ENCODE data around the gene CAMKK2.

- TF ChIP-seq CTCF (IDR thresholded peaks at IDR 0.05) (no peak), POLR2A (IDR thresholded peaks at IDR 0.05) (no peak)
Measured at GRCh38 chr12:121189131-121189530, 107.4 kb downstream of the CAMKK2 start.

All from transverse colon (tissue), 3 donors.